ENCODE results near the gene TXNDC16.
"Not testable (repeated sequence)": the region's sequence is repeated elsewhere in the genome, so short reads cannot be mapped to it uniquely, and the experiment has no call there.

TXNDC16 gene

DNA sequence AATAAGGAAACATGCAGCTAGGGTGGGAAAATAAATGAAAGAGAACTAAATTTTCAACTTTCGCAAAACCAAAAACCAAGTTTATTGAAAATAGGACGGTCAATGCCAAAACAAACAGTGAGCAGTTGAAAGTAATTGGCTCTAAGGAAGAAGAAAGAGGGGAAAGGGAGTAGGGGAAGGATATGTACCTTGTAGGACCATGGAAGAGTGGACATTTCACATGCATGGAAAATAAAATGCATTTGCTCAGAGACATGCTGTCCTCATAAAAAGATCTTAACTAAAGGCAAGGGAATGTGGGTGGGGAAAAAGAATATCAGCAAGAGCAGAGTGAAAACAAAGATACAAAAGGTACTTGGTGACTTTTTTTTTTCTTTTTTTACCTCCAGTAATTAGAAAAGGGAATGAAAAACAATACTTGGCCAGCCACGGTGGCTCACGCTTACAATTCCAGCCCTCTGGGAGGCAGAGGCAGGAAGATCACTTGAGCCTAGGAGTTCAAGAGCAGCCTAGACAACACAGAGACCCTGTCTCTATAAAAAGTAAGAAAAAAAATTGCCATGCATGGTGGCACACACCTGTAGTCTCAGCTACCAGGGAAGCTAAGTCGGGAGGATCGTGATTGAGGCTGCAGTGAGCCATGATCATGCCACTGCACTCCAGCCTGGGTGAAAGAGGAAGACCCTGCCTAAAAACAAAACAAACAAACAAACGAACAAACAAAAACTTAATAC is 6.6 kb downstream of the TXNDC16 start:
- no peak for DNase-seq (ENCODE audit: low read depth, low spot score)

DNA sequence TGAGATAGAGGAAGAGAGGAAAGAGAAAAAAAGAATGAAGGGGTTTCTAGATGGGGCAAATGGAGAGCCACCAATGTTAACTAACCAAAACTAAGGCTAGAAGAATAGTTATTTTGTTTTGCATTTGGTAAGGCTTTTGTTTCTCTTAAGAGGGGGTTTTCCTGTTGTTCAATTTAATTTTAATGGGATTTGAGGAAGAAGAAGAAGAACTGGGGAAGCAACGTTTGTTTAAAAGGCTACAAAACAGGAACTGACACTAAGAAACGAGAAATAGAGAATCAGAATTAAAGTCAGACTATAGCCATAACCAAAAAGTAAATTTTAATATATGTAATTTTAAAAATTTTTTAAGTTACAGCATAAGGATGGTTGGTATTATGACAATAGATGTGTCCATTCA is 13.7 kb downstream of the TXNDC16 start:
- DNase-seq (ENCODE audit: low read depth, low spot score), result no peak

DNA sequence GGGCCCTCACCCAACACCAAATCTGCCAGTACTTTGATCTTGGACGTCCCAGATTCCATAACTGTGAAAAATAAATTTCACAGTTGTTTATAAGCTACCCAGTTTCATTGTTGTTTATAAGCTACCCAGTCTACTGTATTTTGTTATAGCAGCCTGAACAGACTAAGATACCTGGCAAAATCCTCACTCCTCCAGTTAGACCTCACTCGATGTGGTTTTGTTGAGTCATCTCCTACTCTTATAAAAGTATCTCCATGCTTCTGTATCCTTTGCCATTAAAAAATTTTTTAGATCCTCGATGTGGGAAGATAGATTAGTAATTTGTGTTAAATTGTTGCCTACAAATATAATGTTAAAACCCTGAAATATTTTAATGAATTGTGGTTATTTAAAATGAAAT is 16.0 kb downstream of the TXNDC16 start:
- no peak for DNase-seq (ENCODE audit: low read depth, low spot score)

DNA sequence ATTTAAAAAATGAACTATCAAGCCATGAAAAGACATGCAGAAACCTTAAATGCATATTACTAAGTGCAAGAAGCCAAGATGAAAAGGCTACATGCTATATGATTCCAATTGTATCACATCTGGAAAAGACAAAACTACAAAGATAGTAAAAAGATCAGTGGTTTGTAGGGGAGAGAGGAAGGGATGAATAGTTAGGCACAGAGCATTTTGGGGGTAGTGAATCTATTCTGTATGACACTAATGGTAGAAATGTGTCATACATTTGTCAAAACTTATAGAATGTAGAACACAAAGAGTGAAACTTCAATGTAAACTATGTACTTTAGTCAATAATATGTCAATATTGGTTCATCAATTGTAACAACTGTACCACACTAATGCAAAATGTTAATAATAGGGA is 20.8 kb downstream of the TXNDC16 start:
- DNase-seq (ENCODE audit: low read depth, low spot score), result no peak

DNA sequence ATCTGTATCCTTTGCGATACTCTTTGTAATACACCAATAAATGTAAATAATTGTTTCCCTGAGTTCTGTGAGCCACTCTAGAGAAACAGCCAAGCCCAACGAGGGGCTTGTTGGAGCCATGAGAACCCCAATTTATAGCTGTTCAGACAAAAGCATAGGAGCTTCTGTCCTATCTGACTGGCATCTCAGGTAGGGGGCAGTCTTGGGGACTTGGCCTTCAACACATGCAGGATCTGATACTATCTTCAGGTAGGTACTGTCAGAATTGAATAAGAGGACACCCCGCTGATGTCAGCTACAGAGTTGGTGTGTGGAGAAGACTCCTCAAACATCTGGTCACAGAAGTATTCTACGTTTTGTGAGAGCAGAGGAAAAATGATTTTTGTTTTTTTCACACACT is 25.3 kb downstream of the TXNDC16 start:
- DNase-seq (ENCODE audit: low read depth, low spot score), result no peak

DNA sequence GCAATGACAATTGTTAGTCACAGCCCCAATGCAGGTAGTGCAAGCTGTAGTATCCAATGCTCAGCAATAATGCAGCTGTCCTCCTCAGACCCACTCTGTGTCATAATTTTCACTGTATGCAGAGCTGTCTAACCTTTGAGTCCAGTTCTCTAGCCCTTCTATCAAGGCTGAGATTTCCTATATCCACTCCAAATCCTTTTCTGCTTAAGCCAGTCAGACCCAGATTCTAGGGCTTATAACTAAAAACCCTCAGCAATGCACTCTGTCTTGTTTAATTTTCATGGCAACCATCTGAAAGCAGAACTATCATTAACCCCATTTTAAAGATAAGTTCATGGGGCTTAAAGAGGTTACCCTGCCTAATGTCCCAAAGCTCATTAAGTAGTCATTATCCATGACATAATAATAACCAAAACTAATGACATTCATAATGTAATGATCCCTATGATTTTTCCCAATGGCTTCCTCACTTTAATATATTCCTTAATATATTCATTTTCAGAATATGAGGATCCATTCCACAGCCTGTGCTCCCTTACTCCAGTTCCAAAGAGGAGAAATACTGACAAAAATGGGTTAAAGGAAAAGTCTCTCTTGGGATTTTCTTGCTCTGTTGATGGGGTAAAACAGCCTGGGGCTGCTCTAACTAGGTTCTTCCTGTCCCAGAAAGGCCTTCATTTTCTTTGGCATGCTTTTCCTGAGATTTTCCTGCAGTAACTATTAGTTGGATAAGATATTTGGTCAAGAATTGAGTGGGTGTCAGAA is 29.5 kb downstream of the TXNDC16 start:
- no peak for DNase-seq (ENCODE audit: low read depth, low spot score)

DNA sequence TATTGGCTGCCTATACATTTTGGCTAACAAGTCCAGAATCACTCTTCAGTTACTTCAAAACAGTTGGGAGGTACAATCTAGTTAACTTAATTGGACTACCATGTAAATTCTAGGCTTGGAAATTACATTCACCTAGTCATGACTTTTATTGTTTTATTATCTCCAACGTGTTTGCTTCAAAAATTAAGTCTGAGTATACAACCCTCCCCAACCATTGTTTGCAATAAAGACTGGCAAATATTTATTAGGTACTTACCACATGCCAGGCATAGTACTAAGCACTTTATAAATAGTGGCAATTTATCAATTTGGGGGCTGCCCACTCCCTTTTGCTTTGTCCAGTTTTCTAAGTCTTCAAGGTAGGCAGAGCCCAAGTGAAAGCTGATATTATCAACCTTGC is 30.3 kb downstream of the TXNDC16 start:
- no peak for DNase-seq (ENCODE audit: low read depth, low spot score)

DNA sequence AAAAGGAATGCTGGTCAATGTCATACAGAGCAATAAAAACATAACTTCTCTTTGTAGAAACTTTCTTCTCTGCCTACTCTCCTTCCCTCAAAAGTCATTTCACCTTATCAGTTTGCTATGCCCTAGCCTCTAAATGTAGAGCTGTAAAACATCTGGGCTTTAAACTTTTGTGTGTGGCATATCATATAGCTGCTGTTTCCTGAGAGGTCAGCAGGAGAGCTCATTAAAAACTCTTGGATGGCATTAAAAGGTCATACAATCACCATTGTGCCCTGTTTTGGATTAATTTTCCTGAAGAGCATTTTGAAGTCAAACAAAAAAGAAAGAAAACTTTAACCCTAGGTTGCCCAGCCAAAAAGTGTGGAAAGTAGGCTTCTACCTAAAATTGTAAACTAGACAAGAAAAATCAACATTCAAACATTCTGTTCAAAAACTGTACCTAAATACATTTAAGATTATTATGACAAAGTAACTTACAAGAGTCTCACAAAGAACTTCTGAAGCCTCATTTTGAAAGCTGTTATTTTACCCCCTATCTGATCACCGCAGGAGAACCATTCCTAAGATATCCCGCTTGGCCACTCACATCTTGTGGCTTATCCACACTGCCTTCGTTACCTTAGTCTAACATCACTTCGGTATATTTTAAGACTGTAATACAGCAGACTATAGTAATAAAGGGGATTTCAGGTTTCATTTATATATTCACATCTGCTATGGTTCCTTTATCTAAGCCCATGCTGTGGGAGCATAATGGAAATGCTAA is 38.1 kb downstream of the TXNDC16 start:
- no peak for DNase-seq (ENCODE audit: low read depth, low spot score)

DNA sequence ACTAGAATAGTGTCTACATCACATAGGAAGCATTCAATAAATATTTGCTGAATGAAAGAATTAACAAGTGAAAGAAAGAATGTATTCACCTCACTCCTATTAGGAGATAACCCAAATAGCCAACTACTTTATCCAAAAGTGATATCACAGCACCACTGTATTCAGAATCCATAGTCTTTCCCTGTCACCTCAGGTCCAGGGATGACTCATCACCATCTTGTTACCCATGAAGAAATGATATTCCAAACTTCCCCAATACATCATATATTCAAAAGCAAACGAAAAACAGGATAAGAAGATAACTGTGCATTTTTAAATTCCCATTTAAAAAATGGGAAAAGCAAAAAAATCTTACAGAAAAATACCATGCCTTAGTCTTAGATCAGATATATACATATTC is 39.1 kb downstream of the TXNDC16 start:
- no peak for DNase-seq (ENCODE audit: low read depth, low spot score)

DNA sequence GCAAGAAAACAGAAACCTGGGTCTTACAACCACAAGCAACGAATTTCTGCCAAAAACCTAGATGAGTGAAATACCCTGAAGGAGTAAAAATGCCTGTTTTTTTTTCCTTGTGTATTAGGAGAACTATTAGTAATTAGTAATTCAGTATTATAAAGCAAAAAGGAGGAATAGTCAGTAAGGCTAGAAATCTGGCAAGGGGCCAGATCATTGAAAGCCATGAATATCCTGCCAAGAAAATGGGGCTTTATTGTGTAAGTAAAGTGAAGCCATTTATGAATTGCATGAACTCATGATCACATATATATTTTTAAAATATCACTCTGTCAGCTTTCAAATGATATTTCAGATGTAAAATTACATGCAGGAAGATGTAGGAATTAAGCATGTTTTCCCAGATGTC is 57.9 kb downstream of the TXNDC16 start:
- DNase-seq (ENCODE audit: low read depth, low spot score), result no peak

DNA sequence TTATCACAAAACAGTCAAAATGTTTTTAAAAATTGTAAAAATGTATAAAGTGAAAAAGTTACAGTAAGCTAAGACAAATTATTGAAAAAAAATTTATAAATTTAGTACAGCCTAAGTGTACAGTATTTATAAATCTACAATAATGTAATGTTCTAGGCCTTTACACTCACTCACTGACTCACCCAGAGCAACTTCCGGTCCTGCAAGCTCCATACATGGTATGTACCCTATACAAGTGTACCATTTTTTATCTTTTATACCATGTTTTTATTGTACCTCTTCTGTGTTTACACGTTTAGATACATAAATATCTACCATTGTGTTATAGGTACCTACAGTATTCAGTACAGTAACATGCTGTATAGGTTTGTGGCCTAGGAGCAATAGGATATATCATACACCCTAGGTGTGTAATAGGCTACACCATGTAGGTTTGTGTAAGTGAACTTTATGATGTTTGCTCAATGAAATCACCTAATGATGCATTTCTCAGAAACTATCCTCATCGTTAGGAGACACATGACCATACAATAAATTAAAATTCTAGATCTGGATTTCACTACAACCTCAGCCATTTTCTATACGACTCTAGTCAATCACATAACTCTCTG is 66.8 kb downstream of the TXNDC16 start:
- no peak for DNase-seq (ENCODE audit: low read depth, low spot score)

DNA sequence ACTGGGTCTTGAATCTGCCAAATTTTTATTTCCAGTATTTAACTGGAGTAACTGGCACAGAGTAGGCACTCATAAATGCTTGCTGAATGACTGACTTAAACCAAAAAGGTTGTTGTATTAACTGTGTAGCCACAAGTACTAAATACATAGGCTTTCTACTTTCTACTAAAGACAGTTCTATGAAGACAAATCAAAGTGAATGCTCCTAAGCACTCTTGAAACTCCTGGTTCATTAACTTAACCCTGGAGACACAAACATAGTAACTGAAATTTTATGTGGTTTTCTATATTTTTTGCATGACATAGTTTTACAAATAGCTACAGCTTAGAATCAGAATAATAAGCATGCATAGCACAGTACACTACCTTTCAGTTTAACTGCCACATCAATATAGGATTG is 70.4 kb downstream of the TXNDC16 start:
- no peak for DNase-seq (ENCODE audit: low read depth, low spot score)

DNA sequence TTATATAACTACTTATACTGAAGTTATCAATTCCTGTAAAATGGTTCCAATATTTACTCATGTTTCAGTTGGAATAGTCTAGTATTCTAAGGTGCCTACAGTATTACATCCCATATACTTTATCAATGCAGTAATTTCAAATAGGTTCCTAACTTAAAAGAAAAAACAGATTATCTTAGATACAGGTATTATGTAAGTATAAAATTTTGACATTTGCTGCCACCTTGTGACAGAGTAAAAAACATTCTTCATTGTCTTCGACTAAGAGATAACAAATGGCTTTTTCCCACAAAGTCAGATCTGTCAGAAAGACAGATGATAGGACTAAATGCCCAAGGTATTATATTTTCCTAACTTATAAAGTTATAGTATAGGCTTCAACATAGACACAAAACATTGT is 78.7 kb downstream of the TXNDC16 start:
- DNase-seq (ENCODE audit: low read depth, low spot score), result no peak

DNA sequence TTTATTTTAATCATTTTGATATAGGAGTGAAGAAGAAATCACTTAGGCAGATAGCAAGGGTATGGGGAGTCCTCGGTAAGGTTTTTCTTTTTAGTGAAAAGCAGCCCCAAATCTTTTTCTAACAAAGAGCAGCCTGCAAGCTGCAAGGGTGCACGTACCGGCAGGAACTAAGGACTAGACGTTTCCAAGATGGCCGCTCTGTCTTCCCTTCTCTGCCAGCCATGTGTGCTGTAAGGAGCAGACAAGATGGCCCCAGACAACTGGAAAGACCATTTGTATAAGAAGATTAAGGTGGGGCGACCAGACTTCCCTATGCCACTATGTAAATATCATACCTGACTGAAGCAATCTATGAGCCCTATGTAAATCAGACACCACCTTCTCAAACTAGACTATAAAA is 79.6 kb downstream of the TXNDC16 start:
- DNase-seq (ENCODE audit: low read depth, low spot score), result no peak

DNA sequence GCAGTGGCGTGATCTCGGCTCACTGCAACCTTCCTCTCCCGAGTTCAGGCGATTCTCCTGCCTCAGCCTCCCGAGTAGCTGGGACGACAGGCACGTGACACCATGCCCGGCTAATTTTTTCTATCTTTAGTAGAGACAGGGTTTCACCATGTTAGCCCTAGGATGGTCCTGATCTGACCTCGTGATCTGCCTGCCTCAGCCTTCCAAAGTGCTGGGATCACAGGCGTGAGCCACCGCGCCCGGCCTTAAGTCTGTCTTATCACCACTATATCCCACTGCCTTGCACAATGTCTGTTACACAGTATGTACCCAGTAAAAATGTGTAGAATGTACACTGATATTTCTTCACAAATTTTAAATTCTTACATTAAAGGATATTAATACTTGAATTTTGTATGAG is 80.1 kb downstream of the TXNDC16 start:
- not testable (repeated sequence) for DNase-seq (ENCODE audit: low read depth, low spot score)

DNA sequence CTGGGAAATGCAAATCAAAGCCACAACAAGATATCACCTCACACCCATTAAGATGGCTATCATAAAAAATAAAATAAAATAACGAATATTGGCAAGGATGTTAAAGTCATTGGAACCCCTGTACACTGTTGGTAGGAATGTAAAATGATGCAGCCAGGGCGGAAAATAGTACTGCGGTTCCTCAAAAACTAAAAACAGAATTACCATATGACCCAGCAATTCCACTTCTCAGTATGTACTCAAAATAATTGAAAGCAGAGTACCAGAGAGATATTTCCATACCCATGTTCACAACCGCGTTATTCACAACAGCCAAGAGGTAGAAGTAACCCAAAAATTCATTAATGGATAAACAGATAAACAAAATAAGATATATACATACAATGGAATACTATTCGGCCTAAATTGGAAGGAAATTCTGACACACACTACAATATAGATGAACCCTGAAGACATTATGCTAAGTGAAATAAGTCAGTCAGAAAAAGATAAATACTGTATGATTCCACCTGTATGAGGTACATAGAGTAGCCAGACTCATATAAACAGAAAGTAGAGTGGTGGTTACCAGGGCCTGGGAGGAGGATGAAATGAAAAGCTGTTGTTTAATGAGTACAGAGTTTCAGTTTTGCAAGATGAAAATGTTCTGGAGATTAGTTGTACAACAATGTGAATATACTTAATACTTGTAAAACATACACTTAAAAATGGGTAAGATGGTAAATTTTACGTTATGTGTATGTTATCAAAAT is 84.6 kb downstream of the TXNDC16 start:
- no peak for DNase-seq (ENCODE audit: low read depth, low spot score)

DNA sequence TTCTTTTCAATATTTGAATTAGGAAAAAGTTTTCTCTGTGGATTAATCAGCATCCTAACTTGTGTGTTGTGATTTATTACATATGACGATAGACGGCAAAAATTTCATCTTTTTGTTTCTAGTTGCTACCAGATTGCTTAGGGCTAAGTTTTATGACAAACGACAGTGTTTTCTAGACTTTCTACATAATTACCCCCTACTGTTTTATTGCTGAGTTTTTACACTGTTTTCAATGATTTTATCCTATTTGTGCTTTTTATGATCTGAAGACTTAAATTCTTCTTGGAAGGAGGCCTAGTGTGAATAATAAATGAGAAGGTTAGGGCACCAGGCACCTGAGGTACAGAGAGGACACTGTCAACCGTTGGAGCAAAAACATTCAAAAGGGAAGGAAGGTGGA is 88.1 kb downstream of the TXNDC16 start:
- DNase-seq (ENCODE audit: low read depth, low spot score), result no peak

DNA sequence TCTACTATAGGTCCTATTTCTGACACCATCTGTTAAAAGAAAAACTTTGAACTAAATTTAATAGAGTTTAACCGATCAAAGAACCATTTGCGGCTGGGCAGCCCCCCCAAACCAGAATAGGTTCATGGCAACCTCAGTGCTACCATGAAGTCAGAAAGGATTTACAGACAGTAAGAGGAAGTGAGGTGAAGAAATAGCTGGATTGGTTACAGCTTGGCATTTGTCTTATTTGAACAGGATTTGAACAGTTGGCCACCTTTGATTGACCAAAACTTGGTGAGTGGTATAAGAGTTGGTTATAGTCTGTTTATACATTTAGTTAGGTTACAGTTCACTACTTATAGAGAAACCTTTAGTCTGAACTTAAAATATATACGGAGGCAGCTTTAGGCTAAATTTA is 88.9 kb downstream of the TXNDC16 start:
- DNase-seq (ENCODE audit: low read depth, low spot score), result no peak

DNA sequence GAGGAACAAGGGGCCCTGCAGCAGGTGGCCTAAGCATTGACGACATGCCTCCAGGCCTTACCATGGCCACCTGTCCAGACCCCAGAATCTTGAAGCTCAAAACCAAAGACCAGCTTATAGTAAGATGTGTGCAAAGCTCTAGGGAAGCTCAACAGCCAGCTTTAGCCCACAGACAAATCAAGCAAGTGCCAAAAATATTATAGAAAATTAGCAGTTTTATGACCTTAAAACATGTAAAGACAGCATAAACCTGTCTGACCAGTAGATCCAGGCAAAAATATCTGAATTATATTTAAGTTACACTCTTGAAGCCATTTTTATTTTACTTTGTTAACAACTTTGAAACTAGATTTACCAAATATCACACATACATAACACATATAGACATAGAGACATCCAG is 90.6 kb downstream of the TXNDC16 start:
- DNase-seq (ENCODE audit: low read depth, low spot score), result no peak

DNA sequence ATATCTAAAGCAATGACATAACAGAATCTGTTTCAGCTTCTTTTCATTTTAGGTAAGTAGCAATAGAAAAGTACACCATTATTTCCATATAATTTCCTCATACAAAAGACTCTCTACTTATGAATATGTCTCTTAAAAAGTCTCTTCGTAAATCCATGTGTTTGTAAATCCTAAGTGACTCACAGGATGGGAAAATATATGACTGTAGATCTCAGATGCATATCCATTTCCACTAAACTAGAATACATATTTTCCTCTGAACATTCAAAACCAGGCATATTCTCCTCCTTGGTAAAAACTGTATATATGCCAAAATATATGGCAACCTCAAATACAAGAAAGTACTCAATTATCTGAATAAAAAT is 93.6 kb downstream of the TXNDC16 start:
- DNase-seq (ENCODE audit: low read depth, low spot score), result no peak

DNA sequence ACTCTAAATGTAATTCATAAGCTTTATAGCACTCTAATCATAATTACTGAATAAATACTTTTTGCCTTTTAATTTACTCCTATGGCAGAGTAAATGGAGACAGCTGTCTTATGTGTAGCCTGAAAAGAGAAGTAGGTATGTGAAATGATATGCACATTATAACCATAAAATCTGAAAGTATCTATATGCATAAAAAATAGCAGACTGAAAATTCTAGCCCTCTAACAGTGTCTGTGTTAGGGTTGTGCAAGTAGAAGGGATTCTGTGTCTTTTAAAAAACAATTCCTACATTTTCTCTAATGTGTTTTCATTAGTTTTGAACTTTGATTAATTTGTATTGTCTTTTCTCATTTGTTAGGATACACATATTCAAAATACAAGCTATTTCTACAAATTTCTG is 94.9 kb downstream of the TXNDC16 start:
- DNase-seq (ENCODE audit: low read depth, low spot score), result no peak
